A673 (cell line): Measurements from ENCODE around the gene NPAS1. TPM values are rescaled to one million over a fixed set of nuclear protein-coding genes. Genes with fewer than 3 reads are reported as not detected.

ENCODE experiments used
- BruUV-seq: library from RNA; stranded (reverse); fragments of 400-500 nt; replicated peaks from 2 replicates; lab custom pipeline; 2021; lab: Mats Ljungman, UMichigan
- CTCF ChIA-PET: fragments of 300-600 bp; sonication (Branson Sonifier 250); formaldehyde crosslinking; loops from one replicate; lab custom pipeline; 2022; ENCODE audit warnings: antibody characterized with exemption; lab: Charles Lee
- POLR2A ChIA-PET: fragments of 300-600 bp; sonication (Branson Sonifier 250); formaldehyde crosslinking; loops from one replicate; lab custom pipeline; 2022; ENCODE audit warnings: antibody characterized with exemption; ENCODE audit not compliant: low non-redundant PET; lab: Charles Lee
- DNase-seq: peaks from one replicate; pipeline ENCODE4 v3.0.0-alpha.2; 2015; ENCODE audit warnings: low spot score
- H3K27ac ChIP-seq: fragments of 200-600 bp; sonication (generic); 2 replicates; pipeline ENCODE4 v1.5.1; 2016; ENCODE audit warnings: mixed run types, low read depth, mild to moderate bottlenecking, mixed read lengths, antibody characterized with exemption, low read length; ENCODE audit not compliant: poor library complexity, severe bottlenecking
- H3K27me3 ChIP-seq: fragments of 200-600 bp; sonication (generic); replicated peaks from 2 replicates; pipeline ENCODE4 v1.6.1; 2017; ENCODE audit warnings: mixed run types, low read depth, mild to moderate bottlenecking, mixed read lengths, antibody characterized with exemption, low read length; ENCODE audit not compliant: insufficient read depth, poor library complexity
- H3K36me3 ChIP-seq: fragments of 200-600 bp; sonication (generic); 2 replicates; pipeline ENCODE4 v1.6.1; 2016; ENCODE audit warnings: mixed run types, mild to moderate bottlenecking, mixed read lengths, antibody characterized with exemption, low read length; ENCODE audit not compliant: insufficient read depth, poor library complexity, severe bottlenecking
- H3K4me1 ChIP-seq: fragments of 200-600 bp; sonication (generic); 2 replicates; pipeline ENCODE4 v1.6.1; 2017; ENCODE audit warnings: mixed run types, mild to moderate bottlenecking, mixed read lengths, antibody characterized with exemption, low read length; ENCODE audit not compliant: insufficient read depth, poor library complexity, severe bottlenecking
- H3K4me3 ChIP-seq: fragments of 200-600 bp; sonication (generic); 2 replicates; pipeline ENCODE4 v1.5.1; 2016; ENCODE audit warnings: low read depth, mixed run types, mild to moderate bottlenecking, mixed read lengths, low read length; ENCODE audit not compliant: poor library complexity, severe bottlenecking
- H3K9me3 ChIP-seq: fragments of 200-600 bp; sonication (generic); 2 replicates; pipeline ENCODE4 v1.6.1; 2016; ENCODE audit warnings: mixed run types, low read depth, mild to moderate bottlenecking, mixed read lengths, antibody characterized with exemption, low read length; ENCODE audit not compliant: poor library complexity, severe bottlenecking
- EZH2 ChIP-seq: fragments of 200-600 bp; sonication (generic); IDR thresholded peaks from 2 replicates; pipeline ENCODE4 v1.6.1; 2017; ENCODE audit warnings: borderline replicate concordance, low read depth, mild to moderate bottlenecking, mixed read lengths, antibody characterized with exemption, low read length; ENCODE audit not compliant: poor library complexity, severe bottlenecking
- intact Hi-C: fragments of 100-400 bp; cut with micrococcal nuclease; formaldehyde crosslinking; loops from one replicate; pipeline ENCODE4 v1.10.0; 2022; ENCODE audit not compliant: unreplicated experiment
- total RNA-seq: library from RNA; stranded (reverse); gene quantifications from 2 replicates; pipeline ENCODE4 v1.2.3, GENCODE V29; 2021
- TF ChIP-seq, protein P1 (sequence below): fragments of 300-800, 200-600 bp; sonication (generic); conservative IDR thresholded peaks from 2 replicates; pipeline ENCODE4 v1.5.1; 2017; ENCODE audit warnings: low read depth, mild to moderate bottlenecking, antibody characterized with exemption, low read length, moderate library complexity, mixed read lengths

Gene NPAS1
- total RNA-seq, 1 experiment from 2014 or later: 2.1 TPM

DNA sequence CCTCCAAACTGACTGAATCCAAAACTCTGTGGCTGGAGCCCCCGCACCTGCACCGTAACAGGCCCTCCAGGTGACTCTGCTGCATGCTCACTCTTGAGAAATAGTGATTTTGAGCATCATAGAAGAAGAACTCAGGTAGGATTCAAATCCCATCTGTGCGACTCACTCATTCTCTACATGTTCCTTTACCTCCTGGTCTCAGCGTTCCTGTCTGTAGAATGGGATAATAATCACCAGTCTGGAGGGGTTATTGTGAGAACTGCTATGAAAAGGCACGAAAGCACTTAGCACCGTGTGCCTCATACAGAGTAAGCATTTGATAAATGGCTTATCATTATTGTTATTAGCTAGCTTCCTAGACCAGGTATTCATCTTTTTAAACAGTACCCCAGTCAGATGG lies 36.5 kb upstream of the NPAS1 start:
- BruUV-seq: no TSS peak
- Histone ChIP-seq H3K4me1 (peaks cover 35% of the 10 kb centered on the region), H3K9me3 (no peaks in the 10 kb centered on the region), H3K27ac (no peak overlapping the region), H3K4me3 (no peak overlapping the region), H3K27me3 (no peaks in the 10 kb centered on the region), H3K36me3 (no peaks in the 10 kb centered on the region)
- DNase-seq: no peak
- intact Hi-C loops: no loop called here
- TF ChIP-seq, protein P1, sequence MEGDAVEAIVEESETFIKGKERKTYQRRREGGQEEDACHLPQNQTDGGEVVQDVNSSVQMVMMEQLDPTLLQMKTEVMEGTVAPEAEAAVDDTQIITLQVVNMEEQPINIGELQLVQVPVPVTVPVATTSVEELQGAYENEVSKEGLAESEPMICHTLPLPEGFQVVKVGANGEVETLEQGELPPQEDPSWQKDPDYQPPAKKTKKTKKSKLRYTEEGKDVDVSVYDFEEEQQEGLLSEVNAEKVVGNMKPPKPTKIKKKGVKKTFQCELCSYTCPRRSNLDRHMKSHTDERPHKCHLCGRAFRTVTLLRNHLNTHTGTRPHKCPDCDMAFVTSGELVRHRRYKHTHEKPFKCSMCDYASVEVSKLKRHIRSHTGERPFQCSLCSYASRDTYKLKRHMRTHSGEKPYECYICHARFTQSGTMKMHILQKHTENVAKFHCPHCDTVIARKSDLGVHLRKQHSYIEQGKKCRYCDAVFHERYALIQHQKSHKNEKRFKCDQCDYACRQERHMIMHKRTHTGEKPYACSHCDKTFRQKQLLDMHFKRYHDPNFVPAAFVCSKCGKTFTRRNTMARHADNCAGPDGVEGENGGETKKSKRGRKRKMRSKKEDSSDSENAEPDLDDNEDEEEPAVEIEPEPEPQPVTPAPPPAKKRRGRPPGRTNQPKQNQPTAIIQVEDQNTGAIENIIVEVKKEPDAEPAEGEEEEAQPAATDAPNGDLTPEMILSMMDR: no peak
- no peak for TF ChIP-seq EZH2
- ChIA-PET POLR2A (no interaction called here), CTCF (no interaction called here)

DNA sequence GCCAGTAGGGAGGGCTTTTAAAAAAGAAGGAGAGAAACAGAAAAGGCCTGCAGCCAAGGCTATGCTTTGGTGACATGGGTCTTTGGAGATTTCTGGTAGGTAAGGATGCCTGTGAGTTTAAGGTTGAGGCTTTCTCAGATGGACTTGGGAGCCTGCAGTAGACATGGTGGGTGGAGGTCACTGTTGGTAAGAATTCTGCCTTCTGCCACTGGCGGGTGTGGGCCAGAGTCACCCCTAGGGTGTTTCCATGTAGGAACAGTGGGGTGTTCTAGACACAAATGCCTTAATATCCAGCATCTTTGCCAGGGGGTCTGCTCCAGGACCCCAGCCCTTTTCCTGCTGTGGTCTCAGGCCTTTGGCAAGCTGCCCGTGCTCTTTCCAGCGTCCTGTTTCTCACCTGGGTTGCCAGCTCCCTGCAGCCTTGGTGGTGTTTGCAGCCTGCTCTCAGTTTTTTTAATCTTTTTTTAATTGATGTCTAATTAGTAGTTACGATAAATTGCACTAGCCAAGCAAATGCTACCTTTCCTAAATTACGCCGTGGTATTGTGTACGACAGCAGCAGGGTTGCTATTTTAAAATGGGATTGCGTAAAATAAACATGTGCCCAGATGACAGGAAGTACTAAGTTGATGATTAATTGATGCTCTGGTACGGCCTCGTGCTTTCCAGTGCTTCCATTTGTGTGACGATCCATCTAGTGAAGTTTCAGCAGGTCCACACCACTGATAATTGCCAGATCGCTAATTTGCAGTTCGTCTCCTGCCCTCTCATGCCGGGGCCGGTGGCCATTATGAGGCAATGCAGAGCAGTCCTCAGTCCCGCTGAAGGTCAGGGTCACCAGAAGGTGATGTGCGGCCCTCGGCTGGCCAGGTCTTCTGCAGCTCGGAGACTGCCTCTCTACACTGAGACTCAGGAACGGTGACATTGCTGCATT lies 35.3 kb upstream of the NPAS1 start:
- Histone ChIP-seq H3K36me3 (peaks cover 2% of the 10 kb centered on the region), H3K4me1 (peaks cover 22% of the 10 kb centered on the region), H3K27me3 (no peaks in the 10 kb centered on the region), H3K27ac (peak overlapping the region; percentile 38), H3K9me3 (no peaks in the 10 kb centered on the region), H3K4me3 (no peak overlapping the region)
- no TSS peak for BruUV-seq
- CTCF ChIA-PET: no interaction called here
- no peak for TF ChIP-seq EZH2
- TF ChIP-seq, protein P1: no peak
- peak; percentile 63 for DNase-seq
- intact Hi-C loops: no loop called here
- POLR2A ChIA-PET: no interaction called here

DNA sequence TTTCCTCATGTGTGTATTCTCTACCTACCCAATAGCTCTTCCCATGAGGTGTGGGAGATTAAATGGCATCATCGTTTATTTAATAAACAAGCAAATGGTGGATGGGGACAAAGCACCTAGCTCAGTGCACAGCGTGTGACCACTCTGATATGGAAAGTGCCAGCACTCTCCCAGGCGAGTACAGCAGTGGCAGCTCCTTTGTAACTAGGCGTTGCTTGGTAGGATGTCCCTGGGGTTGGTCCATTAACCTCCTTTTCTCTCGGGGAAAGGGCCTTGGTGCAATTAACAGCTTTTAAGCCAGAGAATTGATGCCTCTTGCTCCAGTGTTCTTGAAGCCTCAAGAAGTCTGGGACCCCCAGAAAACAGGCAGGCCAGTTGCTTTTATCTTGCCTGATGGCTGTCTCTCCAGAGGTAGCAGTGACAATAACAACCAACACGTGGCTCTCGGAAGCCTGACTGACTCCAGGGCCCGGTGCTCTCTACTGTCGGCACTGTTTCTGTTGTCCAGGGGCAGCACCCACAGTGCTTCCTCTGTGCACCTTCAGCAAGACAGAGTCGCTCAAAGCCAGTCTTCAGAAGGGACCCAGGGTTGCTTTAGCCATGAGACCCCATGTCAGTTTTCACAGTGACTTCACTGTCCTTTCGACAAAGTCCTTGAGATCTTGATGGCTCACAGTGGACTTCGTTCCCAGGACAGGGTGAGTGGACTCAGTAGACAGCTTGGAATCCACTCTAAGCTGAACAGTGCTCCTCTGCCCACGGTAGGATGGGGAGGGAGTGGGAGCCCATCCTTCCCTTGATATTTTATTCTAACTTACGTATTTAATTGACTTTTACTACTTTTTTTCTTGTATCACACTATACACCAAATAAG lies 33.9 kb upstream of the NPAS1 start:
- TF ChIP-seq EZH2: no peak
- TF ChIP-seq, protein P1: no peak
- no peak for DNase-seq

More for the DNA sequence above, 33.9 kb upstream of the NPAS1 start:
- POLR2A ChIA-PET: no interaction called here
- no peak overlapping the region for H3K27ac ChIP-seq
- no TSS peak for BruUV-seq
- H3K9me3 ChIP-seq: no peaks in the 10 kb centered on the region
- intact Hi-C loops: no loop called here
- H3K4me1 ChIP-seq: peaks cover 28% of the 10 kb centered on the region
- peaks cover 6% of the 10 kb centered on the region for H3K36me3 ChIP-seq
- no peaks in the 10 kb centered on the region for H3K27me3 ChIP-seq
- H3K4me3 ChIP-seq: no peak overlapping the region
- CTCF ChIA-PET: no interaction called here
